ENCODE measurements around the gene UGT2A1. TPM values are rescaled to one million over a fixed set of nuclear protein-coding genes. Genes with fewer than 3 reads are reported as not detected.

UGT2A1 gene
- polyA plus RNA-seq, 1 donor from 2014 or later: not detected

GRCh38 chr4:69649207-69649606 lies 3.8 kb downstream of the UGT2A1 start:
- TF ChIP-seq CTCF (IDR thresholded peaks at IDR 0.05; ENCODE audit: poor library complexity, severe bottlenecking) (no peak), MXI1 (conservative IDR thresholded peaks at IDR 0.05; ENCODE audit: poor library complexity, severe bottlenecking) (no peak), RAD21 (conservative IDR thresholded peaks at IDR 0.05) (no peak), POLR2AphosphoS5 (IDR thresholded peaks at IDR 0.05) (no peak), REST (IDR thresholded peaks at IDR 0.05; ENCODE audit: borderline replicate concordance) (no peak), EZH2 (IDR thresholded peaks at IDR 0.05; ENCODE audit: borderline replicate concordance, insufficient read depth, low read length, poor library complexity, severe bottlenecking) (no peak), SMC3 (conservative IDR thresholded peaks at IDR 0.05; ENCODE audit: poor library complexity) (no peak), EP300 (conservative IDR thresholded peaks at IDR 0.05; ENCODE audit: poor library complexity, severe bottlenecking) (no peak), TAF1 (IDR thresholded peaks at IDR 0.05; ENCODE audit: low read depth) (no peak)
- H3K9me3 ChIP-seq (ENCODE audit: low read length): no peaks in the 10 kb centered on the region

DNA sequence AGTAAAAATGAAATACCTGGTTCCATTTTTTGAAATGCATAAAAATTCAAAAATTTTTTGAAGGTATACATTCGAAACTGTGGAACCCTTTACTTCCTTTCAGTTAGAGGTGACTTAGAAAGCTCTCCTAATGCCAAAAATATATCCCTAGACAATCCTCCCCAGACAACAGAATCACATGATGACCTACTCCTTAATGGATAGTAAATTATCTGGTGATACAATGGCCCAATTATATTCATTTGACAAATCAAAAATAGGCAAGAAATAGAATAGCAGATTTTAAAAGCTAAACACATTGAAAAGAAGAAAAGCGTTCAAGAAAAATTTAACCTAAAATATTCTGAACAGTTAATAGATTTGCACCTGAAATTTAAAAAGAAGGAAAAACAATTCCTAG lies 10.1 kb downstream of the UGT2A1 start:
- Histone ChIP-seq H2AFZ (ENCODE audit: low read depth, low read length) (no peak overlapping the region), H3K27me3 (ENCODE audit: insufficient read depth, low read depth, low read length) (no peaks in the 10 kb centered on the region), H3K9me3 (ENCODE audit: low read length) (no peaks in the 10 kb centered on the region), H3K9me2 (ENCODE audit: insufficient read depth, low read length) (no peaks in the 10 kb centered on the region), H3K4me2 (ENCODE audit: low read length) (no peak overlapping the region), H3K36me3 (ENCODE audit: insufficient read depth, low read length) (no peaks in the 10 kb centered on the region), H3F3A (ENCODE audit: insufficient read depth, low read length, poor library complexity, severe bottlenecking) (no peaks in the 10 kb centered on the region), H3K27ac (ENCODE audit: low read length) (no peak overlapping the region), H3K4me3 (ENCODE audit: low read length) (no peak overlapping the region), H3K79me2 (replicated peaks; ENCODE audit: insufficient read depth, low read length) (no peaks in the 10 kb centered on the region), H3K9ac (ENCODE audit: low read length) (no peak overlapping the region), H4K20me1 (ENCODE audit: insufficient read depth) (no peaks in the 10 kb centered on the region)
- TF ChIP-seq EP300 (conservative IDR thresholded peaks at IDR 0.05; ENCODE audit: poor library complexity, severe bottlenecking): no peak
- no peak for TF ChIP-seq MXI1 (conservative IDR thresholded peaks at IDR 0.05; ENCODE audit: poor library complexity, severe bottlenecking)
- TF ChIP-seq SMC3 (conservative IDR thresholded peaks at IDR 0.05; ENCODE audit: poor library complexity): no peak
- no peak for TF ChIP-seq POLR2AphosphoS5 (IDR thresholded peaks at IDR 0.05)
- TF ChIP-seq REST (IDR thresholded peaks at IDR 0.05; ENCODE audit: borderline replicate concordance): no peak
- TF ChIP-seq CTCF (IDR thresholded peaks at IDR 0.05; ENCODE audit: poor library complexity, severe bottlenecking): no peak
- TF ChIP-seq RAD21 (conservative IDR thresholded peaks at IDR 0.05): no peak
- no peak for TF ChIP-seq EZH2 (IDR thresholded peaks at IDR 0.05; ENCODE audit: borderline replicate concordance, insufficient read depth, low read length, poor library complexity, severe bottlenecking)
- no peak for TF ChIP-seq TAF1 (IDR thresholded peaks at IDR 0.05; ENCODE audit: low read depth)

More at GRCh38 chr4:69649207-69649606, 3.8 kb downstream of the UGT2A1 start:
- H3K27me3 ChIP-seq (ENCODE audit: insufficient read depth, low read depth, low read length): no peaks in the 10 kb centered on the region
- no peak overlapping the region for H3K9ac ChIP-seq (ENCODE audit: low read length)
- no peaks in the 10 kb centered on the region for H3K79me2 ChIP-seq (replicated peaks; ENCODE audit: insufficient read depth, low read length)
- no peak overlapping the region for H3K4me2 ChIP-seq (ENCODE audit: low read length)
- H3K4me3 ChIP-seq (ENCODE audit: low read length): no peak overlapping the region
- no peaks in the 10 kb centered on the region for H3K9me2 ChIP-seq (ENCODE audit: insufficient read depth, low read length)
- no peaks in the 10 kb centered on the region for H4K20me1 ChIP-seq (ENCODE audit: insufficient read depth)
- no peaks in the 10 kb centered on the region for H3F3A ChIP-seq (ENCODE audit: insufficient read depth, low read length, poor library complexity, severe bottlenecking)
- no peak overlapping the region for H3K27ac ChIP-seq (ENCODE audit: low read length)
- H2AFZ ChIP-seq (ENCODE audit: low read depth, low read length): no peak overlapping the region
- no peaks in the 10 kb centered on the region for H3K36me3 ChIP-seq (ENCODE audit: insufficient read depth, low read length)
